Measurements from ENCODE around the gene PPP1R13B.

PPP1R13B gene

DNA sequence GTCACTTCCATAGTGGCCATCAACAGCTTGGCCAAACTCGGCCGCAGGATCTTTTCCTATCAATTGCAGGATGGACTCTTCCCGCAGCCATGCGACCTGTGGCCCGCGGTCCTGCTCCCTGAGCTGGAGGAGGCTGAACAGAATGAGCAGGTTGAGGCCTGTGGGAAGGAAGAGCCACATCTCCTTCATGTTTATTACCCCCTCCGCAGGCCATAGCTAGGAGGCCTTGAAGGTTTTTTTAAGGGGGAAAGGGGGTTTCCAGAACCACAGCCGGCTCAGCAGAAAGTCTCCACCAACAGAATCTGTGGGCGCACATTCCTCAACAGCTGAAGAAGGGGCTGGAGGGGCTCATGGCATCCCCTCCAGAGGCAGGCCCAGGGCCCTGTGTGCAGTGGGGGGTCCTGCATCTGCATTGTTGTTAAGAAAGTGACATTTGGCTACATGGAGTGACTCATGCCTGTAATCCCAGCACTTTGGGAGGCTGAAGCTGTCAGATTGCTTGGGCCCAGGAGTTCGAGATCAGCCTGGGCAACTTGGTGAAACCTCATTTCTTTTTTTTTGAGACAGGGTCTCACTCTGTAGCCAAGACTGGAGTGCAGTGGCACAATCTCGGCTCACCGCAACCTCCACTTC, 25.2 kb upstream of the PPP1R13B start:
- no peak for TF ChIP-seq Cebpa-rat (IDR thresholded peaks at IDR 0.05)
- Histone ChIP-seq H3K4me3 (peak overlapping the region; percentile 49 to 72 (median 62)), H3K9ac (peak overlapping the region; percentile 66 to 87 (median 80)), H3K4me2 (peak overlapping the region; percentile 78 to 99 (median 97)), H4K20me1 (no peaks in the 10 kb centered on the region), H3K4me1 (peaks cover 39 to 89% (median 77%) of the 10 kb centered on the region in 10 experiments), H3K9me3 (replicated peaks in 1 of 11) (no peaks in the 10 kb centered on the region), H3K27me3 (no peaks in the 10 kb centered on the region), H3K36me3 (no peaks in the 10 kb centered on the region), H3K27ac (peak overlapping the region; percentile 53 to 92 (median 85); a peak in 21 of 22 replicates)

DNA sequence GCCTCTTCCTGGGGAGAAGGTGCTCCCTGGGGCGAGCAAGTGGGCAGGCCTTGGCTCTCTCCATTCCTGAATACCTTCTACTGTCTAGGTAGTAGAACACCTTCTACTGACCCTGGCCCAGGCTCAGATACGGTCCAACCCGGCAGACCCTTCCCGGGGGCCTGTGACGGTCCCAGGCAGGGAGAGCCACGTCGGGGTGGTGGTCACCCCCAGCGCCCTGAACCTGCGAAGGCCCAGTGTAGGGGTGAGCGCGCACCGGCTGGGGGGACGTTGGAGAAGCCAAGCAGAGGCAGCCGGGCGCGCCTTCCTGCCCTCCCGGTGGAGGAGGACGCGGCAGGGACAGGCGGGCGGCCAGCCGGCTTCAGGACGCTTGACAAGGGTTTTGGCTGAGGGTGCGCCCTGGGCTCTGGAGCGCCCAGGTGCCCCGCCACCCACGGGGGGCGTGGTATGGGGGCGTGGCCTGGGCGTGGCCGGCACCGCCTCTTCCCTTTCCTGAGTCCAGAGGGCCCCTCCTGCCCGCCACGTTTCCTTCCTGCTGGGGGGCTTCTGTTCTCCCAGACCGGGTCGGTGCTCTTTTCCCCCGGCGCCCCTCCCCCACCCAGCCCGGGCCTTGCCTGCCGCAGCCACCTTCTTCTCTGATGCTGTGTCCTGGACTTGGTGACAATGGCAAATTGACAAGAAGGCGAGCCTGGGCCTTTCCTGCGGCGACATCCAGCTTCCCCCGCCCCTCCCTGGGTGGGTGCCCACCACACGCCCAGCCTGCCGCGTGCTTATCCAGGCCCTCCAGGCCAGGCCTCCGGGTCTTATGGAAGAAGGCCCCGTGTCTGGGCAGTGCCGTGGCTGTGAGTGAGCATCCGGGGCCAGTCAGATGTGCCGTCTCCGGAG, 24.5 kb upstream of the PPP1R13B start:
- H3K4me3 ChIP-seq, result peak overlapping the region; percentile 49 to 72 (median 62)
- no peak for TF ChIP-seq Cebpa-rat (IDR thresholded peaks at IDR 0.05)
- peak overlapping the region; percentile 66 to 87 (median 80) for H3K9ac ChIP-seq
- no peaks in the 10 kb centered on the region for H4K20me1 ChIP-seq
- no peaks in the 10 kb centered on the region for H3K9me3 ChIP-seq (replicated peaks in 1 of 11)
- peak overlapping the region; percentile 78 to 99 (median 97) for H3K4me2 ChIP-seq
- no peaks in the 10 kb centered on the region for H3K27me3 ChIP-seq
- peaks cover 35 to 87% (median 69%) of the 10 kb centered on the region in 10 experiments for H3K4me1 ChIP-seq
- H3K27ac ChIP-seq, result peak overlapping the region; percentile 53 to 92 (median 85); a peak in 21 of 22 replicates
- H3K36me3 ChIP-seq, result no peaks in the 10 kb centered on the region

DNA sequence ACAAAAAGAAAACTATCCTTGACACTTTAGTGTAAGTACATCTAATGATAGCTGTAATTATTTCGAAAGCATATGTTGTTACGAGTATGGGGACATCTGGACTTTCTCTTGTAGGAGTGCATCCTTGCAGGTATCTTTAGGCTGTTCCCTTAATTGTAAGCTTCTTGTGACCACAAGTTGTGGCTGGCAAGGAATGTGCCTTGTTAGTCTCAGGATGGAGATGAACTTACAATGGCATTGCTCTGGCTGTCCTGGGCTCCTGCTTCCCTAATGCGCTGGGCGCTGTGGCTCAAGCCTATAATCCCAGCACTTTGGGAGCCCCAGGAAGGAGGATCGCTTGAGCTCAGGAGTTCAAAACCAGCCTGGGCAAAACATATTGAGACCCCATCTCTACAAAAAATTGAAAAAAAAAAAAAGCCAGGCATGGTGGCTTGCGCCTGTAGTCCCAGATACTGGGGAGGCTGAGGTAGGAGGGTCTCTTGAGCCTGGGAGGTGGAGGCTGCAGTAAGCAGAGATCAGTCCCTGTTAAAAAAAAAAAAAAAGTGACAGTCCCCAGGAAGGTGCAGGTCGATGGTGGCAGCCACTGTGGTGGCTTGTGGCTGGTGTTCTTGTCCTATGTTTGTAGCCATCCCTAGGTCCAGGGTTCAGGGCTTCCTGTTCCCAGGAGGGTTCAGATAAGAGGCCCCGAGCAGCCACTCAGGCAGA, 23.7 kb upstream of the PPP1R13B start:
- no peaks in the 10 kb centered on the region for H4K20me1 ChIP-seq
- no peak for TF ChIP-seq Cebpa-rat (IDR thresholded peaks at IDR 0.05)
- no peaks in the 10 kb centered on the region for H3K36me3 ChIP-seq
- H3K4me3 ChIP-seq, result peak overlapping the region in 3 of 10 experiments; percentile 63 to 65 (median 64); a peak in 5 of 20 replicates
- peak overlapping the region in 8 of 11 experiments; percentile 83 to 92 (median 87); a peak in 12 of 22 replicates for H3K27ac ChIP-seq
- H3K9me3 ChIP-seq (replicated peaks in 1 of 11), result no peaks in the 10 kb centered on the region
- H3K9ac ChIP-seq, result peak overlapping the region in 6 of 11 experiments; percentile 79 to 87 (median 84); a peak in 9 of 22 replicates
- peaks cover 35 to 79% (median 63%) of the 10 kb centered on the region in 10 experiments for H3K4me1 ChIP-seq
- no peaks in the 10 kb centered on the region for H3K27me3 ChIP-seq
- H3K4me2 ChIP-seq, result peak overlapping the region; percentile 78 to 99 (median 97)

DNA sequence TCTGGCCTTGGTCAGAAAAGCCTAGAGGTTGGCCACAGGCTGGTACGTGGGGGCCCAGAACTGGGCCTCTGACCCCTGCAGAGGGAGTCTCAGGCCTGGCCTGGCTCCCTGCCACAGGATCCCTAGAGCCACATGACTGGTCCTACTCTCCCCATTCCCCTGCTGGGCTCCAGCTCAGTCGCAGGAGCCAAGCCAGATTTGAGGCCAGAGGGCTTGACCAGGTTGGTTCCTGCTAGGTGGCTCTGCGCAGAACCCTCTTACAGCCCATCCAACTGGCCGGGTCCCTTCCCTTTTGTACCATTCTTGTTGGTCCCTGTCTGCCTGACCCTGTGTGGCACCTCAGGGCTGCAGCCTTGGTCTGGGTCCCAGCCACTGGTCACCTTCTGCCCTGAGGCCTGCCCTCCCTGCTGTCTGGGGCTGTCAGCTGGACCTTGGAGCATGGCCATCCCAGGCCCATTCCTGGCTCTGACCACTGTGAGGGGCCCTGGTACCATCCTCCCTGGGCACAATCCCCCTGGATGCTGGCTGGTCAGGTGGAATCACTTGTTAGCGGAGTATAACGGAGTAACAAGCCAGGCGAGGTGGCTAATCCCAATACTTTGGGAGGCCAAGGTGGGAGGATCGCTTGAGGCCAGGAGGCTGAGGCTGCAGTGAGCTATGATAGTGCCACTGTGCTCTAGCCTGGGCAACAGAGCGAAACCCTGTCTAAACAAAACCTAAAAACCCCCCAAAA, 22.9 kb upstream of the PPP1R13B start:
- H3K9ac ChIP-seq, result peak overlapping the region in 2 of 11 experiments; percentile 4 to 38; a peak in 1 of 22 replicates
- no peaks in the 10 kb centered on the region for H3K36me3 ChIP-seq
- no peaks in the 10 kb centered on the region for H3K27me3 ChIP-seq
- peaks cover 35 to 78% (median 63%) of the 10 kb centered on the region in 10 experiments for H3K4me1 ChIP-seq
- peak overlapping the region in 9 of 11 experiments; percentile 24 to 99 (median 67); a peak in 18 of 22 replicates for H3K4me2 ChIP-seq
- H3K9me3 ChIP-seq (replicated peaks in 1 of 11), result no peaks in the 10 kb centered on the region
- no peak for TF ChIP-seq Cebpa-rat (IDR thresholded peaks at IDR 0.05)
- no peaks in the 10 kb centered on the region for H4K20me1 ChIP-seq
- no peak overlapping the region; a peak in 1 of 20 replicates for H3K4me3 ChIP-seq
- H3K27ac ChIP-seq, result peak overlapping the region in 2 of 11 experiments; percentile 5 to 17; a peak in 3 of 22 replicates

DNA sequence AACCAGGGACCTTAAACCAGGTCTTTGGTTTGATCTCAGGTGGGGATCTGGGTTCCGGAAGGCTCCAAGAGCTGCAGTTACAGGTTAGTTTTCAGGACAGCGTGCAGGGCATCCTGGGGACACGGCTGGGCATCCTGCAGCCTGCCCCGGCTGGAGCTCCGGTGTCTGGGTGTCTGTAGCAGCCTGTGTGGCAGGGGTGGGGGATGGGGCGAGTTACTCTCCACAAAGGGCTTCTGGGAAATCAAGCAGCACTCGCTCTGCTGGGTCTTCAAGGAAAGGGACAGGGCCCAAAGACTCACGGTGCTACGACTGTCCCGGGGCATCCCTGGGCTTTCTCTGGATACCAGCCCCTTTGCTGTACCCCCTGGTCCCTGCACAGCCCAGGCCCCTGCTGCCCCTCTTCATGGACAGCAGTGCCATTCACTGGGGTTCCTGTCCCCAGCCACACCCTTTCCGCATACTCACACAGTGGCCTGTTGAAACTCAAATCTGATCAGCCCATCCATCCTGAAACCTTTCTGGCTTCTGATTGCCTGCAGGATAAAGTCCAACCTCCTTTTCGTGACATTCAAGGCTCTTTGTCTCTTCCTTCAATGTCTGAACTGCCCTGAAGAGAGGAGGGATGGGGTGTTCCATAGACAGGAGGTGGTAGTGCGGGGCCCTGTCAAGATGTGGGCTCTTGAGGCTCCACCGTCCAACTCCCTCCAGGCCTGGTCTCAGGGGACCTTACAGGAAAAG, 22.2 kb upstream of the PPP1R13B start:
- no peak for TF ChIP-seq Cebpa-rat (IDR thresholded peaks at IDR 0.05)
- Histone ChIP-seq H3K27me3 (no peaks in the 10 kb centered on the region), H4K20me1 (no peaks in the 10 kb centered on the region), H3K4me1 (peaks cover 29 to 72% (median 58%) of the 10 kb centered on the region in 10 experiments), H3K4me3 (no peak overlapping the region; a peak in 1 of 20 replicates), H3K36me3 (no peaks in the 10 kb centered on the region), H3K27ac (peak overlapping the region in 3 of 11 experiments; percentile 4 to 17 (median 5); a peak in 3 of 22 replicates), H3K4me2 (peak overlapping the region in 9 of 11 experiments; percentile 24 to 99 (median 67); a peak in 18 of 22 replicates), H3K9me3 (replicated peaks in 1 of 11) (no peaks in the 10 kb centered on the region), H3K9ac (peak overlapping the region in 2 of 11 experiments; percentile 19 to 38; a peak in 3 of 22 replicates)

DNA sequence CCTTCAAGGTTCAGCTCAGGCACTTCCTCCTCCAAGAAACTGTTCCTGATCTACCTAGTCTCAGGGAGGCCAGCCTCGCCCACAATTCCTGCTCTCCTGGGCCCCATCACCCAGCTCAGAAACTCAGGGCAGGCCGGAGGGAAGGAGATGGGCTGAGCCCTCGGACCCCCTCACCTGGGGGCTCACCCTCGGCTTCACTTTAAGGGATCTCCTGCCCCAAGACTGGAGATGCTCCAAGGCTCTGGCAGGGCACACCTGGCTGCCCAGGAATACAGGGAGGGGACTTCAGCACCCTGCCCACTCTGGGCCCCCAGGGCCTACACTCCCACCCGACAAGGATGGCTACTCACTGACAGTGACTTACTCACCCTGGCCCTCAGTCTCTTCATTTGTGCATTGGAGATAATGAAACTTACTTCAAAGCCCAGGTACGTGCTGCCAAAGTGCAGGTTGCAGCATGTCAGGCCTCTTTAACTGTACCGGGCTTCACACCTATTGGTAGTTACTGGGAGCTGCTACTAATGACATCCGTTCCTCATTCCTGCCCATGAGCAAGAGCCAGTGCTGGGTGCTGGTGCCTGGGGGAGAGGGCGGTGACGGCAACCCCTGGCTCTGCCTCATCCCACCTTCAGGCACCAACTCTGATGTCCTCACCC, 21.0 kb upstream of the PPP1R13B start:
- H3K27ac ChIP-seq, result no peak overlapping the region

DNA sequence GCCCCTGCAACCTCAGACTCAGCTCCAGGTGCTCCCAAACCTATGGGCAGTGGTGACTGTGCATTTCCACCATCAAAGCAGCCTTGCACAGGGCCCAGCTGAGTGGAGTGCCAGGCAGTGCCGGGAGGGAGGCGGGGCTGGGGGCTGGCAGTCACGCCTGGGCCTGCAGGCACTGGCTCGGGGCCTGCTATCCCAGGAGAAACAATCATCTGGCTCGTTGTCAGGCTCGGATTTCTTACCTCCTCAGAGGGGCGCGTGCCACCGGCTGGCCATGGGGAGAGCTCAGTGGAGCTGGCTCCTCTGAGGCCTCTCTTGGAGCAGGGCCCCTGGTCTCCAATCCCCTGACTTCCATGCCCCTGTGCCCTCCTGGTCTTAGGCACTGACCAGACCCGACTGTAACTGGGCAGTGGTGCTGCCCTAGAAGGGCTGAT, 20.2 kb upstream of the PPP1R13B start:
- peaks cover 10 to 52% (median 38%) of the 10 kb centered on the region in 10 experiments for H3K4me1 ChIP-seq
- no peak for TF ChIP-seq Cebpa-rat (IDR thresholded peaks at IDR 0.05)
- H3K27me3 ChIP-seq, result no peaks in the 10 kb centered on the region
- H3K4me2 ChIP-seq, result peak overlapping the region in 4 of 11 experiments; percentile 10 to 18 (median 16); a peak in 3 of 22 replicates
- no peak overlapping the region for H3K27ac ChIP-seq
- H4K20me1 ChIP-seq, result no peaks in the 10 kb centered on the region
- no peaks in the 10 kb centered on the region for H3K36me3 ChIP-seq
- peak overlapping the region in 1 of 11 experiments; percentile 50; a peak in 1 of 22 replicates for H3K9ac ChIP-seq
- no peaks in the 10 kb centered on the region for H3K9me3 ChIP-seq (replicated peaks in 1 of 11)
- no peak overlapping the region for H3K4me3 ChIP-seq

More for the DNA sequence above, 21.0 kb upstream of the PPP1R13B start:
- Histone ChIP-seq H3K9ac (no peak overlapping the region), H3K36me3 (no peaks in the 10 kb centered on the region), H3K4me3 (no peak overlapping the region), H3K4me1 (peaks cover 18 to 61% (median 46%) of the 10 kb centered on the region in 10 experiments), H3K27me3 (no peaks in the 10 kb centered on the region), H4K20me1 (no peaks in the 10 kb centered on the region), H3K9me3 (replicated peaks in 1 of 11) (no peaks in the 10 kb centered on the region), H3K4me2 (0 out of 22 replicates have a peak overlapping the region, but pooled peaks of 3 of the 11 experiments have one; percentile 10 to 18 (median 18))
- no peak for TF ChIP-seq Cebpa-rat (IDR thresholded peaks at IDR 0.05)
